GM12872 (cell line): Measurements from ENCODE around the gene C1orf159.

Source experiments
- TF ChIP-seq, protein P1 (sequence below): IDR thresholded peaks from 3 replicates; pipeline ENCODE4 v1.5.1; 2011; ENCODE audit warnings: low read depth, mild to moderate bottlenecking, low read length, moderate library complexity; ENCODE audit not compliant: insufficient read depth

C1orf159 gene

DNA sequence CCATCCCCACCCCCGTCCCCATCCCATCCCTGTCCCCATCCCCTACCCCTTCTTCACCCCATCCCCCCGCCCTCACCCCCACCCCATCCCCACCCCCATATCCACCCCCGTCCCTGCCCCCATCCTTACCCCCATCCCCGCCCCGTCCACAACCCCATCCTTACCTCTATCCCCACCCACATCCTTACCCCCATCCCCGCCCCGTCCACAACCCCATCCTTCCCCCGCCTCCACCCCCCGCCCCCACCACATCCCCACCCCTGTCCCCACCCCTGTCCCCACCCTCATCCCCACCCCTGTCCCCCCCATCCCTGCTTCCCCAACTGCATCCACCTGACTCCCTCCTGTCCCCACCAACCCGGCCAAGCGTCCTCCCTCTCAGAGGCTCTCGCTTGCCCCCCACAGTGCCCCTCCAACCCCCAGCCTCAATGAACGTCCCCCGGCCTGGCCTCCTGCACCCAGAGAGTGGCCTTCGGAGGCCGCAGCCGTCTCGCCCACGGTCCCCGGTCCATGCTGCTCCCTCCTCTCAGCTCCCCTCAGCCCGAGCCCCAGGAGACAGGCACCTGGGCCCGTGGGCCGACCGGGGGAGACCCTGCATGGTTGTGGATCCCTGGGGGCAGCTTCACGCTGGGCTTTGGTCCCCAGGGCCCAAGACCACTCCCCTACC, 25.5 kb upstream of the C1orf159 start:
- TF ChIP-seq, protein P1, sequence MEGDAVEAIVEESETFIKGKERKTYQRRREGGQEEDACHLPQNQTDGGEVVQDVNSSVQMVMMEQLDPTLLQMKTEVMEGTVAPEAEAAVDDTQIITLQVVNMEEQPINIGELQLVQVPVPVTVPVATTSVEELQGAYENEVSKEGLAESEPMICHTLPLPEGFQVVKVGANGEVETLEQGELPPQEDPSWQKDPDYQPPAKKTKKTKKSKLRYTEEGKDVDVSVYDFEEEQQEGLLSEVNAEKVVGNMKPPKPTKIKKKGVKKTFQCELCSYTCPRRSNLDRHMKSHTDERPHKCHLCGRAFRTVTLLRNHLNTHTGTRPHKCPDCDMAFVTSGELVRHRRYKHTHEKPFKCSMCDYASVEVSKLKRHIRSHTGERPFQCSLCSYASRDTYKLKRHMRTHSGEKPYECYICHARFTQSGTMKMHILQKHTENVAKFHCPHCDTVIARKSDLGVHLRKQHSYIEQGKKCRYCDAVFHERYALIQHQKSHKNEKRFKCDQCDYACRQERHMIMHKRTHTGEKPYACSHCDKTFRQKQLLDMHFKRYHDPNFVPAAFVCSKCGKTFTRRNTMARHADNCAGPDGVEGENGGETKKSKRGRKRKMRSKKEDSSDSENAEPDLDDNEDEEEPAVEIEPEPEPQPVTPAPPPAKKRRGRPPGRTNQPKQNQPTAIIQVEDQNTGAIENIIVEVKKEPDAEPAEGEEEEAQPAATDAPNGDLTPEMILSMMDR: no peak

DNA sequence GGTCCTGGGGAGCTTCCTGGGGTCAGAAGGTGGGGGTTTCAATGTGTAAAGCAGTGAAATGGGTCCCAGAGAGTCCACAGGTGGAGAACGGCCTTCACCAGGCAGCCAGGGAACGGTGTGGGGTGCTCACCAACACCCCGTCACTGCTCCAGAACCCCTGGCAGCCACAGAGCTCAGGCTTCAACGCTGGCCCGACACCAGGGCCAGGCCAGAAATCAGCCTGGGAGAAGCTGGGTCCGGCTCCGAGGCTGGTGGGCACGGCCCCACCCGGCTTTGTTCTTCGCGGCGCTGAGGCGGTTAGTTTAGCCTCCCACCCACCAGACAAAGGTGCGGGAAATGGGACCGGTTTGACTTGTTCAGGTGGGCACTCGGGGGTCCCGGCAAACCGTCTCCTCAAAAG, 24.8 kb upstream of the C1orf159 start:
- TF ChIP-seq, protein P1: no peak

- TF ChIP-seq, protein P1: no peak
Observed at GRCh38 chr1:1137256-1138045, 21.6 kb upstream of the C1orf159 start.

- TF ChIP-seq, protein P1: no peak
Observed at GRCh38 chr1:1136547-1137230, 20.8 kb upstream of the C1orf159 start.

GRCh38 chr1:1135339-1136136, 19.6 kb upstream of the C1orf159 start:
- TF ChIP-seq, protein P1: no peak

DNA sequence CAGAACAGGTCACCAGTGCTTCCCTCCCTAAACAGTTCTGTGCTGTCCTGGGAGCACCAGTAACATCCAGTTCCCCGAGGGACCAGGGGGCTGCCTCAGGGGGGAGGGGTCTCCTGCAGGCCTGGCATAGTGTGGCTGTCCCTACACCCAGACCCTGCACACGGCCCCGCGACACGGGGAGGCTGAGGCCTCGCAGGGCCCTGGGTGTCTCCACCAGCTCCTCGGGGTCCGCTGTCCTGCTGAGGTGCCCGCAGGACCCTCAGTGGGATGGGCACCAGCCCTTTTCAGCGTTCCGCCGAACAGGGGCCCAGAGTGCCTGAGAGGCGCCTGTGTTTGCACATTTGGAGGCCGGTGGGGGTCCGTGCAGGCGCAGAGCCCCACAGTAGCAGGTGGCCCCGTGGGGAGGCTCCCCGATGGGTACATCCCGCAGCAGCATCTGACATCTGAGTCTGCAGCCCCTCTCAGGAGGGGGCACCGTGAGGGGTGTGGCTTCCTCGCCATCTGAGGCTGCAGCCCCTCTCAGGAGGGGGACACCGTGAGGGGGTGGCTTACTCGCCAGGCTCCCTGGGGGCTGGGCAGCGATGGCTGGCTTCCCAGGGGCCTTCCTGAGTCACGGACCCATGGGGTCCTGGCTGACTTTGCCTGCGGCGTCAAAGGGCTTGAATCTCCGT, 18.5 kb upstream of the C1orf159 start:
- TF ChIP-seq, protein P1: no peak
